Articular chondrocyte of knee joint (primary cell): ENCODE data around the gene MPV17L2. TPM values are rescaled to one million over a fixed set of nuclear protein-coding genes. Genes with fewer than 3 reads are reported as not detected.

ENCODE experiments used
- small RNA-seq: library from RNA; depleted of rRNA; stranded (forward); fragments of <200 nt; gene quantifications from one replicate; pipeline ENCODE3, GENCODE V24; 2012
- total RNA-seq: library from RNA; depleted of rRNA; stranded (reverse); fragments of >200 nt; gene quantifications from 2 replicates; pipeline ENCODE4 v1.2.3, GENCODE V29; 2012

MPV17L2 gene
- 6.2 and 8.1 TPM in 2 replicates for total RNA-seq

DNA sequence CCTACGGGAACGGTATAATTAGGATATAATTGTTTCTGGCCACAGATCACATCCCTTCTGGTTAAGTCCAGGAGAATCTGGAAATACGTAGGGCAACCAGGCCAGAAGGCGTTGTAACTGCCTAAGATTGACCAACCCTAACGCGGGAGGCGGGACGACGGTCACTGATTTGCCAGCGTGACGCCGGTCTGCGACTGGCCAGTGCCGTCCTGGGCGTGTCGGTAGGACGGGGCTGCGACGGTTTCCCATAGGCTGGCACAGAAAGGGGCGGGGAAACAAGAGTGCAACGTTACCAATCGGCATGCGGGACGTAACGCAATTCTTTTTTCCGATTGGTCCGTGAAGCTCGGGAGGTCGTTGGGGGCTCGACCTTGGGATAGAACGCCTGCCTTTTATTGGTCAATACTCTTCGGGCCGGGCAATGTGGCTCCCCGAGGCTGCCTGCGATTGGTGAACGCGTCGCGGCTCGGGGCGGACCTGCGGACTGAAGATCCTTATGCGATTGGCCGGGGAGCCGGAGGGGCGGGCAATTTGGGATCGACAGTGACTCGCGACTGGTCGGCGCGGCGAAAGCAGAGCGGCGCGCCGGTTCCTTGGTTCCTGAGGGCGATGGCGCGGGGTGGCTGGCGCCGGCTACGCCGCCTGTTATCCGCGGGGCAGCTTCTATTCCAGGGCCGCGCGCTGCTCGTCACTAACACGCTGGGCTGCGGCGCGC, at the start of gene MPV17L2:
Gene MPV17L2 (plus strand): TSS at position 546 of the 715 bp plus-strand sequence. CDS start 64 bp downstream, at position 610.

DNA sequence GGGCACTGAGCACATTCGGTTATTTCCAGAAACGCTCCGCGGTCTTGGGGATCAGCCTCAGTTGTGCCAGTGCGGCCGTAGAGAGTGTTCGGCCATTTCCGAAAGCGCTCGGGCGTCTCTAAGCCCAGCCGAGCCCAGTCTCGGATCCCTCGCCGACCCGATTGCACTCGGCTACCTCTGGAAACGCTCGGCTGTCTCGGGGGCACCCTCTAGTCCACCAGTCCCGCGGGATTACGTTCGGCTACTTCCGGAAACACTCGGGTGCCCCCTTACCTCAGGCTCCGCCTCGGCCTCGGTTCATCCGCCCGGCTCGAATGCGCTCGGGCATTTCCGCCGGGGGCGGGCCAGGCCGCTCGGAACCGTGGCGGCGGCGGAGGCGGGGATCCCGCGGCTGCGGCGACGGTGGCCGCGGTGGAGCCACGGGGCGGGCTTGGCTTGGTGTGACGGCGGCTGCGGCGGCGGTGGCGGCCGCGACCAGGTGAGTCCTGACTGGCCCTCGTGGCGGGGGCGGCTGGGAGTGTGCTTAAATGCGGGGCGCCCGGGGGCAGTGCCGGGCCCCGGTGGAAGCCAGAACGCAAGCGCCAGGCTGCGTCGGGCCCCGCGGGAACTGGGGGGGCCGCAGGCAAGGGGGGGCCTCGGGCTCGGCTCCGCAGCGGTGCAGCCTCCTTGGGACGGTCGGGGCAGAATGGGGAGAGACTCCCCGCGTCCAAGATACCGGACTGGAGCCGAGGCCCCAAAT, 40.0 kb upstream of the MPV17L2 start, which contains the start of gene PIK3R2:
Gene PIK3R2 (plus strand): TSS at position 347 of the 739 bp plus-strand sequence. CDS start 2,717 bp downstream, outside the sequence.

DNA sequence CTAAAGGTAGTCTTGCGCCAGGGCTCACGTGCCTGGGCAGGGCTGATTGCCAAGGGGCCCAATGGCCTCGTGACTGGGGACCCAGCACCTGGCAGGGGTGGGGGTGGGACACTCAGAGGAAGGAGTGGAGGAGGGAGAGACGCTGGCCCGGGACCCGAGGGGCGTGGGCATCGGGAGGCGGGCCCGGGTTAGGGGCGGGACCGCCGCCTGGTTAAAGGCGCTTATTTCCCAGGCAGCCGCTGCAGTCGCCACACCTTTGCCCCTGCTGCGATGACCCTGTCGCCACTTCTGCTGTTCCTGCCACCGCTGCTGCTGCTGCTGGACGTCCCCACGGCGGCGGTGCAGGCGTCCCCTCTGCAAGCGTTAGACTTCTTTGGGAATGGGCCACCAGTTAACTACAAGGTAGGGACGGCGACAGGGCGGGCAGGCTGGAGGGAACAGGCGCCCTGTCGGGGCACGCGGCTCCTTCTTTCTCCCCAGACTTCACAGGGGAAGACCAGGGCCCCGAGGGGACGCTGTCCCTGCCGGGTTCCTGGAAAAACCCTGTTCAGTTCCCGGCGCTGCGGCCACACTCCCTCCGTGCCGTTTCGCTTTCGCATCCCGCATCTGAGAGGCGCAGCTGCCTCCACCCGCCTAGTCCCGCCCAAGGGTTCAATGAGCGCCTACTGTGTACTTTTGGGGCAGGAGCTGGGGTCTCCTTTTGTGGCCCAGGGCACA, 19.3 kb upstream of the MPV17L2 start, which contains the start of gene IFI30:
Gene IFI30 (plus strand): TSS at position 242 of the 717 bp plus-strand sequence. CDS start 29 bp downstream, at position 271.

DNA sequence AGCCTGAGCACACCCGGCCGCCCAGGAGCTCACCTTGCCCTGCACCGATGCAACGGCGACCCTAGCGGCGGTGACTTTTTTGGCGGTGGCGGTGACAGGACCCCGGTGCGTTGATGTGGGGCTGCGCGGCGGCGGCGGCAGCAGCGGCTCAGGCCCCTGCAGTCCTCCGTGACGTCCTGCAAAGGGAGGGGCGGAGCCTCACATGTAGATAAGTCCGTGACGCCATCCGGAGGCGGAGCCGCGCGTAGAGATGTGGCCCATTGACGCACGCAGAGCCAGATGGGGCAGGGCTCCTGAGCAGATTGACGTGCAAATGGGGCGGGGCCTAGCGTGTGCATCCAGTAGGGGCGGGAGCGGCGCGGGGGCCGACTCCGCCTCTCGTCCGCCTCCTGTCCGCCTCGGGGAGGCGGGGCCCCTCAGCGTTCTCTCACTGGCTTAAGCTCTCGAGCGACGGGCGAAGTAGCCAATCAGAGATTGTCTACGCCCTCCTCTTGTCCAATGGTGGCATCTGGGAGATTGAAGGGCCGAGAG, 10.9 kb downstream of the MPV17L2 start, which contains the start of gene RAB3A:
Gene RAB3A (minus strand): TSS at position 180 of the 531 bp plus-strand sequence. CDS start 1,302 bp downstream, outside the sequence.

DNA sequence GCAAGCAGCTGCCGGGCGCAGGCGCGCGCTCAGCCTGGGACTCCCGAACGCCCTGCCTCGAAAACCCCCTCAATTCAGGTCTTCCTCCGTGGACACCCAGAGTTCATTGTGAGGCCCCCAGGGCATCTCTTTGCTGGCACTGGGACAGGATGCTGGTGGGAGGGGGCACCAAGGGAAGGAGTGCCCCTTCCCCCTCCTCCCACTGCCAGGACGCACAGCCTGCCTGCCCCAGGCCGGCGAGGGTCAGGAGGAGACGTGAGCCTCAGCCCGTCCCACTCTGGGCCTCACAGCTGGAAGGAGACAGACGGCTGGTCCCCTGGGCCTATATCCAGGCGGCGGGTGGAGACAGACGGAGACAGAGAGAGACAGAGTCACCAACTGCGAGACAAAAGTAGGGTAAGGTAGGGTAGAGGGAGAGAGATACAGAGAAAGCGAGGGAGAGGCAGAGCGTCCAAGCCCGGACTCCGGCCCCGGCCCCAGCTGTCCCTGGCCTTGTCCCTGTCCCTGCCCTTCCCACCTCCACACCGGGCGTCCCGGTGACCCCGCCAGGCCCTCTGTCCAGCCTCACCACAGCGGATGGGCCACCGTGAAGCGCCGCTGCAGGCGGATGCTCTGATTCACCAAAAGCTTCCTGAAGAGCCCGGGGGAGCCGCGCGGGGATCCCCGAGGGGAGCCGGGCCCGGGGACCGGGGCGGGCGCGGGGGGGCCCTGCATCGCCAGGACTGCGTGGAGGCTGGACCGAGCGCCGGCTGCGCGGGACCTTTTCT, 32.9 kb downstream of the MPV17L2 start, which contains the start of gene PDE4C:
Gene PDE4C (minus strand): TSS at position 737 of the 767 bp plus-strand sequence. CDS start 23 bp downstream, at position 714.

Small RNA genes lying within 50 kb of the gene (small RNA-seq; reads per million reads assigned to genes)
- gene IFI30, result not detected

Other genes with a start within 250 kb of the MPV17L2 start
- gene KCNN1, start 226.1 kb upstream of the MPV17L2 start, total RNA-seq, result not detected in 2 replicates
- 13.6 and 14.9 TPM in 2 replicates for gene ARRDC2, start 185.0 kb upstream of the MPV17L2 start, total RNA-seq
- 0.26 and 0.32 TPM in 2 replicates for gene IL12RB1, start 106.3 kb upstream of the MPV17L2 start, total RNA-seq
- 3.8 and 4.3 TPM in 2 replicates for gene MAST3, start 95.4 kb upstream of the MPV17L2 start, total RNA-seq
- 22.7 and 30.7 TPM in 2 replicates for gene PIK3R2, start 40.1 kb upstream of the MPV17L2 start, total RNA-seq
- gene IFI30, start 19.4 kb upstream of the MPV17L2 start, total RNA-seq, result 9.3 and 11.3 TPM in 2 replicates
- 0.65 and 1.2 TPM in 2 replicates for gene RAB3A, start 10.8 kb downstream of the MPV17L2 start, total RNA-seq
- under 0.01 and 0.22 TPM in 2 replicates for gene PDE4C, start 33.2 kb downstream of the MPV17L2 start, total RNA-seq
- gene IQCN, start 81.2 kb downstream of the MPV17L2 start, total RNA-seq, result 1.3 and 2.1 TPM in 2 replicates
- gene JUND, start 88.4 kb downstream of the MPV17L2 start, total RNA-seq, result 63.7 and 69.0 TPM in 2 replicates
- gene LSM4, start 129.9 kb downstream of the MPV17L2 start, total RNA-seq, result 77.4 and 80.5 TPM in 2 replicates
- 23.5 and 28.8 TPM in 2 replicates for gene PGPEP1, start 147.4 kb downstream of the MPV17L2 start, total RNA-seq
- gene GDF15, start 192.9 kb downstream of the MPV17L2 start, total RNA-seq, result 31.0 and 32.9 TPM in 2 replicates
- 0.22 and 0.39 TPM in 2 replicates for gene LRRC25, start 204.4 kb downstream of the MPV17L2 start, total RNA-seq
- gene SSBP4, start 226.2 kb downstream of the MPV17L2 start, total RNA-seq, result 54.4 and 65.7 TPM in 2 replicates
- gene ISYNA1, start 244.9 kb downstream of the MPV17L2 start, total RNA-seq, result 8.5 and 9.3 TPM in 2 replicates